Kidney (tissue), 22 donors: ENCODE data around the gene CNPY3. TPM values are rescaled to one million over a fixed set of nuclear protein-coding genes. Genes with fewer than 3 reads are reported as not detected.
"Not testable (repeated sequence)": the region's sequence is repeated elsewhere in the genome, so short reads cannot be mapped to it uniquely, and the experiment has no call there.

ENCODE experiments used
- DNase-seq, 5 donors: peaks; one replicate each; pipeline ENCODE4 v3.0.0-alpha.2; 2013 to 2020
- FAIRE-seq: peaks from 2 replicates; lab custom pipeline; 2012; peaks lifted over from hg19 to GRCh38; lab: Jason Lieb, UNC
- H3K27ac ChIP-seq, 2 donors: one replicate each; pipeline ENCODE4 v1.7.0; 2013; ENCODE audit warnings: low read depth in 2 of 2, low read length in 2 of 2, inconsistent platforms in 1 of 2
- H3K27me3 ChIP-seq: one replicate; pipeline ENCODE4 v1.7.1; 2013; ENCODE audit warnings: low read length, inconsistent platforms; ENCODE audit not compliant: control insufficient read depth, insufficient read depth
- H3K36me3 ChIP-seq, 3 donors: one replicate each; pipeline versions ENCODE4 v1.7.0 to v1.7.1; 2013; ENCODE audit warnings: low read length in 3 of 3, control low read depth in 1 of 3, inconsistent platforms in 1 of 3; ENCODE audit not compliant: insufficient read depth in 3 of 3, control insufficient read depth in 2 of 3
- H3K4me1 ChIP-seq, 3 donors: one replicate each; pipeline versions ENCODE4 v1.7.0 to v1.7.1; 2013; ENCODE audit warnings: low read length in 3 of 3, inconsistent platforms in 1 of 3, low read depth in 1 of 3; ENCODE audit not compliant: control insufficient read depth in 2 of 3, insufficient read depth in 2 of 3
- H3K4me3 ChIP-seq, 3 donors: one replicate each; pipeline versions ENCODE4 v1.7.0 to v1.8.1; 2013; ENCODE audit warnings: low read length in 3 of 3, control low read depth in 1 of 3, inconsistent platforms in 1 of 3
- H3K9ac ChIP-seq, 3 donors: one replicate each; pipeline versions ENCODE4 v1.7.0 to v1.7.1; 2013; ENCODE audit warnings: low read length in 3 of 3, control low read depth in 1 of 3, inconsistent platforms in 1 of 3
- H3K9me3 ChIP-seq, 3 donors: one replicate each; pipeline versions ENCODE4 v1.7.0 to v1.7.1; 2013; ENCODE audit warnings: low read length in 3 of 3, control low read depth in 1 of 3, inconsistent platforms in 1 of 3; ENCODE audit not compliant: control insufficient read depth in 2 of 3, insufficient read depth in 1 of 3
- CTCF ChIP-seq: IDR thresholded peaks from 3 replicates; pipeline ENCODE4 v1.5.1; 2012; ENCODE audit warnings: mild to moderate bottlenecking, moderate library complexity, borderline replicate concordance; ENCODE audit not compliant: insufficient read depth; ENCODE audit errors: extremely low read depth
- intact Hi-C: fragments of 100-400 bp; cut with DNase I; formaldehyde crosslinking; loops from one replicate; pipeline ENCODE4 v1.11.1; 2022
- long read RNA-seq, 10 donors: library from polyadenylated mRNA in 1 of 10; unstranded in 1 of 10; transcript quantifications; one replicate each; pipeline ENCODE4 v2.0.0 and lab custom pipeline, GENCODE V29; 2021 to 2026
- polyA plus RNA-seq: library from polyadenylated mRNA; stranded (reverse); fragments of 350-450 nt; fragmentation: Illumina TruSeq; extraction: RNeasy Lipid Tissue Mini Kit (QIAGEN cat#74804); gene quantifications from one replicate; pipeline ENCODE4 v1.2.3, GENCODE V29; 2014; ENCODE audit warnings: low read depth, low replicate concordance; ENCODE audit not compliant: insufficient read depth
- total RNA-seq: library from RNA; stranded (reverse); fragmentation: NEBNext Ultra II Directional; extraction: Animal tissue kit (Norgen Biotek cat#: 25700); gene quantifications from one replicate; pipeline ENCODE4 v1.2.1, GENCODE V29; 2021
- donor health status: control.
- donor health status: control.
- donor health status: control.
- donor health status: control.
- donor health status: control.
- donor health status: DM: yes; HTN: yes; CAD: no.
- donor health status: Normal renal cell carcinoma (clear cell type).

Gene CNPY3
- total RNA-seq (49.9 TPM), polyA plus RNA-seq (40.1 TPM)
- long read RNA-seq, donor 1, transcript CNPY3-201 (6 exons, 1,704 nt) = major isoform, 23 of 23 reads
- long read RNA-seq, donor 1, partial matches to known transcripts = 0 of 23 reads
- long read RNA-seq, donor 1, other reads (novel, unspliced or antisense) = 0 of 23 reads
- long read RNA-seq, donor 2, transcript CNPY3-201 (6 exons, 1,704 nt) = major isoform, 24 of 24 reads
- long read RNA-seq, donor 2, partial matches to known transcripts = 0 of 24 reads
- long read RNA-seq, donor 2, other reads (novel, unspliced or antisense) = 0 of 24 reads
- long read RNA-seq, donor 3, transcript CNPY3-201 (6 exons, 1,704 nt) = major isoform, 26 of 26 reads
- long read RNA-seq, donor 3, partial matches to known transcripts = 0 of 26 reads
- long read RNA-seq, donor 3, other reads (novel, unspliced or antisense) = 0 of 26 reads
- long read RNA-seq, donor 4, transcript CNPY3-201 (6 exons, 1,704 nt) = major isoform, 33 of 39 reads
- long read RNA-seq, donor 4, partial matches to known transcripts = 0 of 39 reads
- long read RNA-seq, donor 4, other reads (novel, unspliced or antisense) = 6 of 39 reads
- long read RNA-seq, donor 5, partial matches to known transcripts = 0 of 2 reads
- long read RNA-seq, donor 5, other reads (novel, unspliced or antisense) = 0 of 2 reads
- long read RNA-seq, donor 6, transcript CNPY3-201 (6 exons, 1,704 nt) = major isoform, 9 of 14 reads
- long read RNA-seq, donor 6, partial matches to known transcripts = 5 of 14 reads
- long read RNA-seq, donor 6, other reads (novel, unspliced or antisense) = 0 of 14 reads
- long read RNA-seq, donor 7, transcript CNPY3-201 (6 exons, 1,704 nt) = major isoform, 42 of 60 reads
- long read RNA-seq, donor 7, partial matches to known transcripts = 4 of 60 reads
- long read RNA-seq, donor 7, other reads (novel, unspliced or antisense) = 14 of 60 reads
- long read RNA-seq, donor 8, transcript CNPY3-201 (6 exons, 1,704 nt) = major isoform, 25 of 46 reads
- long read RNA-seq, donor 8, partial matches to known transcripts = 21 of 46 reads
- long read RNA-seq, donor 8, other reads (novel, unspliced or antisense) = 0 of 46 reads
- long read RNA-seq, donor 9, transcript CNPY3-201 (6 exons, 1,704 nt) = major isoform, 17 of 17 reads
- long read RNA-seq, donor 9, partial matches to known transcripts = 0 of 17 reads
- long read RNA-seq, donor 9, other reads (novel, unspliced or antisense) = 0 of 17 reads
- long read RNA-seq, donor 10, transcript CNPY3-201 (6 exons, 1,704 nt) = major isoform, 18 of 33 reads
- long read RNA-seq, donor 10, partial matches to known transcripts = 15 of 33 reads
- long read RNA-seq, donor 10, other reads (novel, unspliced or antisense) = 0 of 33 reads

GRCh38 chr6:42928986-42929820 lies at the start of gene CNPY3:
CNPY3 (plus strand) TSS chr6:42929480; CDS start chr6:42929571, 91 bp downstream.
- H3K36me3 ChIP-seq = peaks cover 0 to 1% (median 0%) of the 10 kb centered on the region in 3 donors
- H3K27me3 ChIP-seq = no peaks in the 10 kb centered on the region
- TF ChIP-seq CTCF = no peak
- peak within 1 kb of the TSS; percentile 85 to 88 (median 85) for H3K4me3 ChIP-seq
- FAIRE-seq (no peak), DNase-seq (peak; percentile 95 to 98 (median 98))
- peak within 1 kb of the TSS; percentile 65 to 83 (median 68) for H3K9ac ChIP-seq
- no peaks in the 10 kb centered on the region for H3K9me3 ChIP-seq
- H3K4me1 ChIP-seq = peaks cover 0 to 7% (median 6%) of the 10 kb centered on the region in 3 donors
- peak within 1 kb of the TSS; percentile 87 to 94 for H3K27ac ChIP-seq
- intact Hi-C loops = no loop called here

- DNase-seq, H3K27me3 ChIP-seq, H3K4me1 ChIP-seq, intact Hi-C loops, FAIRE-seq, H3K9me3 ChIP-seq: not testable (repeated sequence)
- H3K4me3 ChIP-seq = peak overlapping the region; percentile 93 to 100 (median 100)
- peak overlapping the region; percentile 86 to 100 (median 93) for H3K9ac ChIP-seq
- peak overlapping the region; percentile 85 to 93 for H3K27ac ChIP-seq
- peaks cover 9 to 23% (median 17%) of the 10 kb centered on the region in 3 donors for H3K36me3 ChIP-seq
These were observed 49.0 kb upstream of the CNPY3 start for GRCh38 chr6:42880240-42880817.

- FAIRE-seq, H3K27ac ChIP-seq, intact Hi-C loops, DNase-seq, H3K9me3 ChIP-seq, H3K27me3 ChIP-seq, H3K4me1 ChIP-seq: not testable (repeated sequence)
- peak overlapping the region in 2 of 3 donors; percentile 31 to 93 for H3K9ac ChIP-seq
- H3K4me3 ChIP-seq = peak overlapping the region in 2 of 3 donors; percentile 93 to 100
- peaks cover 11 to 28% (median 19%) of the 10 kb centered on the region in 3 donors for H3K36me3 ChIP-seq
These were observed 48.4 kb upstream of the CNPY3 start for GRCh38 chr6:42880871-42881270.
